Upper lobe of left lung (tissue), 4 donors: ENCODE measurements around the gene KPNA6.

ENCODE experiments used
- EP300 ChIP-seq, 4 donors: sonication (generic); formaldehyde crosslinking; IDR thresholded peaks; one replicate each; pipeline ENCODE4 v1.5.1; 2017; ENCODE audit warnings: antibody characterized with exemption in 4 of 4, control low read depth in 2 of 4
- POLR2A ChIP-seq, 4 donors: fragments of 450-650 bp; IDR thresholded peaks; one replicate each; pipeline ENCODE4 v1.5.1; 2016 to 2017; ENCODE audit warnings: antibody characterized with exemption in 4 of 4, mild to moderate bottlenecking in 2 of 4
- POLR2AphosphoS5 ChIP-seq, 2 donors: sonication (generic); formaldehyde crosslinking; IDR thresholded peaks; one replicate each; pipeline ENCODE4 v1.5.1; 2017; ENCODE audit warnings: antibody characterized with exemption in 2 of 2
- TF ChIP-seq, protein P1 (sequence below), 6 experiments: fragments of 450-650 bp in 4 of 6; fragments of 200-600 bp in 2 of 6; sonication (generic) in 2 of 6; IDR thresholded peaks; one replicate each; pipeline ENCODE4 v1.5.1; 2016 to 2019; ENCODE audit warnings: antibody characterized with exemption in 6 of 6

DNA sequence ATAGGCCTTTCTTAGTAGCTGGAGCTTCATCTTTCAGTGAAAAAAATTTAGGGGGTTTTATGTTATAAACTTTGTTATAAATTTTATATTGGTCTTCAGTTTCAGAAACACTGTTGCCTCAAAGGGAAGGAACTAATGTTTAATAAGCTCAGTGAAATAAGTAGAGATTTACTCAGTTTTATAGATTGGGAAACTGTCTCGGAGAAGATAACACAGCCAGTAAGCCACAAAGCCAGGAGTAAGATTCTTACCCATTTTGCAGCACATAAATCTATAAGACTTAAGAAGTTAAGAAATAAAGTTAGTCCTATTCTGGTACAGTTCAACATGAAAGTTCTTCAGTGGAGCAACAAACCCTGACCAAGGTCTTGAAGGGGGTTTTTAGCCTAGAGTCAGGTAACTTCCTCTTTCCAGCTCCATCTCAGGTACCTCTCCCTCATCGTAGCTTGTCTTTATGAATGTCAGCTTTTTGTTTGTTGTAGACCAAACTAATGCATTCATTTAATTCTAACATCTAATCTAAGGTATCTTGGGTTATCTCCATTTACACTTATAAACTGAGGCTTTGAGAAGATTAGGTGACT, 3.3 kb downstream of the KPNA6 start:
- TF ChIP-seq EP300 (IDR thresholded peaks at IDR 0.05) (no peak), POLR2A (IDR thresholded peaks at IDR 0.05) (no peak), POLR2AphosphoS5 (IDR thresholded peaks at IDR 0.05) (no peak)
- TF ChIP-seq, protein P1, sequence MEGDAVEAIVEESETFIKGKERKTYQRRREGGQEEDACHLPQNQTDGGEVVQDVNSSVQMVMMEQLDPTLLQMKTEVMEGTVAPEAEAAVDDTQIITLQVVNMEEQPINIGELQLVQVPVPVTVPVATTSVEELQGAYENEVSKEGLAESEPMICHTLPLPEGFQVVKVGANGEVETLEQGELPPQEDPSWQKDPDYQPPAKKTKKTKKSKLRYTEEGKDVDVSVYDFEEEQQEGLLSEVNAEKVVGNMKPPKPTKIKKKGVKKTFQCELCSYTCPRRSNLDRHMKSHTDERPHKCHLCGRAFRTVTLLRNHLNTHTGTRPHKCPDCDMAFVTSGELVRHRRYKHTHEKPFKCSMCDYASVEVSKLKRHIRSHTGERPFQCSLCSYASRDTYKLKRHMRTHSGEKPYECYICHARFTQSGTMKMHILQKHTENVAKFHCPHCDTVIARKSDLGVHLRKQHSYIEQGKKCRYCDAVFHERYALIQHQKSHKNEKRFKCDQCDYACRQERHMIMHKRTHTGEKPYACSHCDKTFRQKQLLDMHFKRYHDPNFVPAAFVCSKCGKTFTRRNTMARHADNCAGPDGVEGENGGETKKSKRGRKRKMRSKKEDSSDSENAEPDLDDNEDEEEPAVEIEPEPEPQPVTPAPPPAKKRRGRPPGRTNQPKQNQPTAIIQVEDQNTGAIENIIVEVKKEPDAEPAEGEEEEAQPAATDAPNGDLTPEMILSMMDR (IDR thresholded peaks at IDR 0.05) = no peak
